HepG2 (cell line): ENCODE measurements around the gene NME4. TPM values are rescaled to one million over a fixed set of nuclear protein-coding genes. Genes with fewer than 3 reads are reported as not detected.

Experiments used
- ATF2 ChIP-seq: sonication (generic); formaldehyde crosslinking; IDR thresholded peaks from 2 replicates; pipeline ENCODE4 v1.4.0; 2020; ENCODE audit warnings: missing genetic modification reagents
- HNRNPL ChIP-seq: fragments of 200-400 bp; formaldehyde crosslinking; IDR thresholded peaks from 2 replicates; pipeline ENCODE4 v1.6.1; 2017; ENCODE audit warnings: mild to moderate bottlenecking, low read depth, low read length
- MTF1 ChIP-seq: sonication (generic); formaldehyde crosslinking; IDR thresholded peaks from 2 replicates; pipeline ENCODE4 v1.5.0; 2020; ENCODE audit warnings: missing genetic modification reagents
- POLR2AphosphoS5 ChIP-seq: IDR thresholded peaks from 2 replicates; pipeline ENCODE4 v1.6.1; 2012; ENCODE audit warnings: low read depth, low read length
- SNAPC4 ChIP-seq: sonication (generic); formaldehyde crosslinking; IDR thresholded peaks from 2 replicates; pipeline ENCODE4 v1.4.0; 2020; ENCODE audit warnings: mild to moderate bottlenecking, missing genetic modification reagents
- TFAP4 ChIP-seq: sonication (generic); IDR thresholded peaks from 2 replicates; pipeline ENCODE4 v1.6.1; 2016; ENCODE audit warnings: low read depth, borderline replicate concordance
- ZNF572 ChIP-seq: sonication (generic); formaldehyde crosslinking; IDR thresholded peaks from 2 replicates; pipeline ENCODE4 v1.5.1; 2020; ENCODE audit warnings: mild to moderate bottlenecking, missing genetic modification reagents
- ZNF597 ChIP-seq: sonication (generic); formaldehyde crosslinking; IDR thresholded peaks from 2 replicates; pipeline ENCODE4 v1.5.0; 2020; ENCODE audit warnings: missing genetic modification reagents
- ZNF772 ChIP-seq: sonication (generic); formaldehyde crosslinking; IDR thresholded peaks from 2 replicates; pipeline ENCODE4 v1.5.0; 2020; ENCODE audit warnings: mild to moderate bottlenecking, missing genetic modification reagents
- polyA plus RNA-seq, 8 experiments: library from polyadenylated mRNA; depleted of rRNA in 3 of 8; stranded (reverse) in 7 of 8; unstranded in 1 of 8; fragments of >200 nt; fragmentation: Illumina TruSeq in 4 of 8; extraction: Trizol in 4 of 8; gene quantifications; 2 replicates each; pipeline versions ENCODE4 v1.2.1 to v1.2.3, GENCODE V29; 2011 to 2016; ENCODE audit warnings: low read depth in 4 of 8, missing spikeins in 1 of 8, mixed read lengths in 1 of 8; ENCODE audit not compliant: insufficient read depth in 1 of 8
- total RNA-seq, 5 experiments: library from RNA; depleted of rRNA; stranded (reverse); fragments of >200 nt; fragmentation: Illumina TruSeq; extraction: Trizol; gene quantifications; 2 replicates each; pipeline ENCODE4 v1.2.3, GENCODE V29; 2016; ENCODE audit warnings: low read depth in 1 of 5
- TF ChIP-seq, protein P1 (sequence below): sonication (generic); formaldehyde crosslinking; IDR thresholded peaks from 2 replicates; pipeline ENCODE4 v1.4.0; 2020; ENCODE audit warnings: mild to moderate bottlenecking, missing genetic modification reagents, borderline replicate concordance
- TF ChIP-seq, protein P2 (sequence below): IDR thresholded peaks from 2 replicates; pipeline ENCODE4 v1.6.1; 2016; ENCODE audit warnings: missing biosample characterization, missing genetic modification reagents, low read depth

NME4 gene
- total and polyA plus RNA-seq, 2 of the 13 experiments (the other 11 are each of a cell fraction or from before 2014, with no cell fraction given), result 121 to 263 TPM

GRCh38 chr16:396605-397004 lies 394 bp upstream of the NME4 start (continued):
- TF ChIP-seq SNAPC4 (CRISPR knock-in tag), result no peak
- no peak for TF ChIP-seq MTF1 (CRISPR knock-in tag)
- TF ChIP-seq HNRNPL, result no peak
- no peak for TF ChIP-seq ZNF772
- TF ChIP-seq, protein P1, sequence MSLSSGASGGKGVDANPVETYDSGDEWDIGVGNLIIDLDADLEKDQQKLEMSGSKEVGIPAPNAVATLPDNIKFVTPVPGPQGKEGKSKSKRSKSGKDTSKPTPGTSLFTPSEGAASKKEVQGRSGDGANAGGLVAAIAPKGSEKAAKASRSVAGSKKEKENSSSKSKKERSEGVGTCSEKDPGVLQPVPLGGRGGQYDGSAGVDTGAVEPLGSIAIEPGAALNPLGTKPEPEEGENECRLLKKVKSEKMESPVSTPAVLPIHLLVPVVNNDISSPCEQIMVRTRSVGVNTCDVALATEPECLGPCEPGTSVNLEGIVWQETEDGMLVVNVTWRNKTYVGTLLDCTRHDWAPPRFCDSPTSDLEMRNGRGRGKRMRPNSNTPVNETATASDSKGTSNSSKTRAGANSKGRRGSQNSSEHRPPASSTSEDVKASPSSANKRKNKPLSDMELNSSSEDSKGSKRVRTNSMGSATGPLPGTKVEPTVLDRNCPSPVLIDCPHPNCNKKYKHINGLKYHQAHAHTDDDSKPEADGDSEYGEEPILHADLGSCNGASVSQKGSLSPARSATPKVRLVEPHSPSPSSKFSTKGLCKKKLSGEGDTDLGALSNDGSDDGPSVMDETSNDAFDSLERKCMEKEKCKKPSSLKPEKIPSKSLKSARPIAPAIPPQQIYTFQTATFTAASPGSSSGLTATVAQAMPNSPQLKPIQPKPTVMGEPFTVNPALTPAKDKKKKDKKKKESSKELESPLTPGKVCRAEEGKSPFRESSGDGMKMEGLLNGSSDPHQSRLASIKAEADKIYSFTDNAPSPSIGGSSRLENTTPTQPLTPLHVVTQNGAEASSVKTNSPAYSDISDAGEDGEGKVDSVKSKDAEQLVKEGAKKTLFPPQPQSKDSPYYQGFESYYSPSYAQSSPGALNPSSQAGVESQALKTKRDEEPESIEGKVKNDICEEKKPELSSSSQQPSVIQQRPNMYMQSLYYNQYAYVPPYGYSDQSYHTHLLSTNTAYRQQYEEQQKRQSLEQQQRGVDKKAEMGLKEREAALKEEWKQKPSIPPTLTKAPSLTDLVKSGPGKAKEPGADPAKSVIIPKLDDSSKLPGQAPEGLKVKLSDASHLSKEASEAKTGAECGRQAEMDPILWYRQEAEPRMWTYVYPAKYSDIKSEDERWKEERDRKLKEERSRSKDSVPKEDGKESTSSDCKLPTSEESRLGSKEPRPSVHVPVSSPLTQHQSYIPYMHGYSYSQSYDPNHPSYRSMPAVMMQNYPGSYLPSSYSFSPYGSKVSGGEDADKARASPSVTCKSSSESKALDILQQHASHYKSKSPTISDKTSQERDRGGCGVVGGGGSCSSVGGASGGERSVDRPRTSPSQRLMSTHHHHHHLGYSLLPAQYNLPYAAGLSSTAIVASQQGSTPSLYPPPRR, result no peak
- TF ChIP-seq ATF2, result no peak
- no peak for TF ChIP-seq TFAP4
- no peak for TF ChIP-seq ZNF572 (CRISPR knock-in tag)
- TF ChIP-seq, protein P2, sequence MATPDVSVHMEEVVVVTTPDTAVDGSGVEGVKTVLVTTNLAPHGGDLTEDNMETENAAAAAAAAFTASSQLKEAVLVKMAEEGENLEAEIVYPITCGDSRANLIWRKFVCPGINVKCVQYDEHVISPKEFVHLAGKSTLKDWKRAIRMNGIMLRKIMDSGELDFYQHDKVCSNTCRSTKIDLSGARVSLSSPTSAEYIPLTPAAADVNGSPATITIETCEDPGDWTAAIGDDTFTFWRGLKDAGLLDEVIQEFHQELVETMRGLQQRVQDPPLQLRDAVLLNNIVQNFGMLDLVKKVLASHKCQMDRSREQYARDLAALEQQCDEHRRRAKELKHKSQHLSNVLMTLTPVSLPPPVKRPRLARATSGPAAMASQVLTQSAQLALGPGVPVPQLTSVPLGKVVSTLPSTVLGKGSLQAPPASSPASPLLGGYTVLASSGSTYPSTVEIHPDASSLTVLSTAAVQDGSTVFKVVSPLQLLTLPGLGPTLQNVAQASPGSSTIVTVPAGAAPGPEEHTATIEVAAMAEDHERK (CRISPR knock-in tag), result no peak
- no peak for TF ChIP-seq ZNF597 (CRISPR knock-in tag)
- peak; percentile 47 for TF ChIP-seq POLR2AphosphoS5
